ENCODE measurements around the gene TXNDC2.

The TXNDC2 gene

GRCh38 chr18:9870431-9871008, 15.3 kb upstream of the TXNDC2 start:
- DNase-seq (ENCODE audit: low spot score) = no peak
- in situ Hi-C loops (cut with MboI; ENCODE audit: low sequenced_read_pairs, unreplicated experiment) = loop anchor here (25.0 kb wide), 1 partner anchor 92 kb away; no protein-coding TSS in a partner anchor
- TF ChIP-seq CTCF (IDR thresholded peaks at IDR 0.05; ENCODE audit: borderline replicate concordance, control extremely low read depth, extremely low read depth, insufficient read depth, missing control alignments) = no peak

GRCh38 chr18:9871244-9871746, 14.5 kb upstream of the TXNDC2 start:
- DNase-seq (ENCODE audit: low spot score) = no peak
- in situ Hi-C loops (cut with MboI; ENCODE audit: low sequenced_read_pairs, unreplicated experiment) = loop anchor here (25.0 kb wide), 1 partner anchor 91 kb away; no protein-coding TSS in a partner anchor
- no peak for TF ChIP-seq CTCF (IDR thresholded peaks at IDR 0.05; ENCODE audit: borderline replicate concordance, control extremely low read depth, extremely low read depth, insufficient read depth, missing control alignments)

GRCh38 chr18:9872823-9873222, 12.9 kb upstream of the TXNDC2 start:
- TF ChIP-seq CTCF (IDR thresholded peaks at IDR 0.05; ENCODE audit: borderline replicate concordance, control extremely low read depth, extremely low read depth, insufficient read depth, missing control alignments) = no peak
- DNase-seq (ENCODE audit: low spot score) = no peak
- in situ Hi-C loops (cut with MboI; ENCODE audit: low sequenced_read_pairs, unreplicated experiment) = loop anchor here (25.0 kb wide), 1 partner anchor 89 kb away; no protein-coding TSS in a partner anchor

- DNase-seq (ENCODE audit: low spot score) = no peak
- in situ Hi-C loops (cut with MboI; ENCODE audit: low sequenced_read_pairs, unreplicated experiment) = loop anchor here (25.0 kb wide), 1 partner anchor 88 kb away; no protein-coding TSS in a partner anchor
- TF ChIP-seq CTCF (IDR thresholded peaks at IDR 0.05; ENCODE audit: borderline replicate concordance, control extremely low read depth, extremely low read depth, insufficient read depth, missing control alignments) = no peak
These were observed 11.0 kb upstream of the TXNDC2 start for GRCh38 chr18:9874728-9875127.

GRCh38 chr18:9876212-9876866, 9.4 kb upstream of the TXNDC2 start:
- in situ Hi-C loops (cut with MboI; ENCODE audit: low sequenced_read_pairs, unreplicated experiment) = no loop called here
- DNase-seq (ENCODE audit: low spot score) = no peak
- no peak for TF ChIP-seq CTCF (IDR thresholded peaks at IDR 0.05; ENCODE audit: borderline replicate concordance, control extremely low read depth, extremely low read depth, insufficient read depth, missing control alignments)

GRCh38 chr18:9876867-9877654, 8.7 kb upstream of the TXNDC2 start:
- no peak for DNase-seq (ENCODE audit: low spot score)
- in situ Hi-C loops (cut with MboI; ENCODE audit: low sequenced_read_pairs, unreplicated experiment) = no loop called here
- TF ChIP-seq CTCF (IDR thresholded peaks at IDR 0.05; ENCODE audit: borderline replicate concordance, control extremely low read depth, extremely low read depth, insufficient read depth, missing control alignments) = no peak

Data from GM13976 (cell line).